Activated CD4-positive, alpha-beta T cell treated with anti-CD3 and anti-CD28 coated beads, Interleukin-10, Interleukin-2, amounts not matched to agents 100 ng/mL and 50 ng/mL, durations not matched to agents 16 hours and 8 hours (primary cell): Measurements from ENCODE around the gene GPR75.
"Not testable (repeated sequence)": the region's sequence is repeated elsewhere in the genome, so short reads cannot be mapped to it uniquely, and the experiment has no call there.

Source experiments
- DNase-seq: peaks from one replicate; pipeline ENCODE4 v3.0.0-alpha.2; 2020

GPR75 gene

DNA sequence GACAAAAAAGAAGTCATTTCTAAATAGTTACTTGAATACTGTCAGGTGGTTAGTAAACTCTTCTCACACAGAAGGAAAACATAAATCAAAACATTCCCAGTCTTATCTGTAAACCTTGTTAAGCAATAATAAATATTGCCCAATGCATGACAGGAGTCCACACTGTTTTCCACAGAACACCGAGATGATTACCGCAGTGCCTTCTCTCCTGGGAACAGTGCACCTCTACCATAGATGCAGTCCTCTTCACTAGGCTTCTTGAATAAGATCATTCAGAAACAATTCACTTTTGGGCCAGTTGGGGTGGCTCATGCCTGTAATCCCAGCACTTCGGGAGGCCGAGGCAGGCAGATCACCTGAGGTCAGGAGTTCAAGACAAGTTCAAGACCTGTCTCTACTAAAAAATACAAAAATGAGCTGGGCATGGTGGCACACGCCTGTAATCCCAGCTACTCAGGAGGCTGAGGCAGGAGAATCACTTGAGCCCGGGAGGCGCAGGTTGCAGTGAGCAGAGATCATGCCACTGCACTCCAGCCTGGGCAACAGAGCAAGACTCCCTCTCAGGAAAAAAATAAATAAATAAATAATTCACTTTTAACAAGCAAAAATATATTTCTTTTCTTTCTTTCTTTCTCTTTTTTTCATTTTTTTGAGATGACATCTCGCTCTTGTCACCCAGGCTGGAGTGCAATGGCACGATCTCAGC, 8.6 kb downstream of the GPR75 start:
- not testable (repeated sequence) for DNase-seq

DNA sequence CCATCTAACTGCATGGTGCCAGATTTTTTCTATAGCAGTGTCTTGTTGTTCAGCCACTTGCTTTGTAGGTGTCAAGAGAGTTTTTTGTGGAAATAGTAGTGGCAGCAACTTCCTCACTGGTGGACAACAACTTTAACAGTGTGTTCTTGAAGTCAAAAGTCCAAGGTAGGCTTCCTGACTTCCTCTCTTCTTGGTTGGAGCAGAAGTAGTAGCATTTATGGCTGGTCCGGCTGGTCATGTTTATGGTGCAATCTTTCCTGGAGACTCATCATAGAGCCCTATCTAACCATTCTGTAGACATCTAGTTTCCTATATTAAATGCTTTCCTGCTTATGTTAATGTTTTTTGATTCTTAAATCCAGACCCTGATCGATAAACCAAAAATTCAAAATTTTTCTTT, 11.7 kb downstream of the GPR75 start:
- no peak for DNase-seq

DNA sequence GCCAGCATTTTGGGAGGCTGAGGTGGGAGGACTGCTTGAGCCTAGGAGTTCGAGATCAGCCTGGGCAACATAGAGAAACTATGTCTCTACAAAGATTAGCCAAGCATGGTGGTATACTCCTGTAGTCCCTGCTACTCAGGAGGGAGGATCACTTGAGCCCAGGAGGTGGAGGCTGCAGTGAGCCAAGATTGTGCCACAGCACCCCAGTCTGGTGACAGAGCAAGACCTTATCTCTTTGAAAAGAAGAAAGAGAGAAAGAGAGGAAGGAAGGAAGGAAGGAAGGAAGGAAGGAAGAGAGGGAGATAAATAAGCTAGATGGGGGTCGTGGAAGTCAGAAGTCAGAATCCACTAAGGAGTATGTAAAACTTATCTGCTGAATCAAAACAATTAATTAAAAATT, 16.2 kb downstream of the GPR75 start:
- no peak for DNase-seq

DNA sequence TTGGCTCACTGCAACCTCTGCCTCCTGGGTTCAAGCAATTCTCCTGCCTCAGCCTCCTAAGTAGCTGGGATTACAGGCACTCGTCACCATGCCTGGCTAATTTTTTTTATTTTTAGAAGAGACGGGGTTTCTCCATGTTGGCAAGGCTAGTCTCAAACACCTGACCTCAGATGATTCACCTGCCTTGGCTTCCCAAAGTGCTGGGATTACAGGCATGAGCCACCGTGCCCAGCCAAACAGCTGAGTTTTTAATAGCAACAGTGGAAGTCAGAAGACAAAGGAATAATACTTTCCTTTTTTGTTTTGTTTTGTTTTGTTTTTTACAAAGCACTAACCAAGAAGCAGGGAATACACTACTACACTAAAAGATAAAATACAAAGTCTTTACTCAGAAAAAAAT, 16.9 kb downstream of the GPR75 start:
- no peak for DNase-seq

DNA sequence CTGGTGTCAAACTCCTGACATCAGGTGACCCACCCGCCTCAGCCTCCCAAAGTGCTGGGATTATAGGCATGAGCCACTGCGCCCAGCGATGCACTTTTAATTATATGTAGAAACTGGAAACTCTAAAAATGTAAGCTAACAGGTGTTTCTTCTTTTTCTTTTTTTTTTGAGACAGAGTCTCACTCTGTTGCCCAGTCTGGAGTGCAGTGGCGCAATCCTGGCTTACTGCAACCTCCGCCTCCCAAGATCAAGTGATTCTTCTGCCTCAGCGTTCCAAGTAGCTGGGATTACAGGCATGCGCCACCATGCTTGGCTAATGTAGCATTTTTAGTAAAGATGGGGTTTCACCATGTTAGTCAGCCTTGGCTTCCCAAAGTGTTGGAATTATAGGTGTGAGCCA, 18.1 kb downstream of the GPR75 start:
- DNase-seq: not testable (repeated sequence)

DNA sequence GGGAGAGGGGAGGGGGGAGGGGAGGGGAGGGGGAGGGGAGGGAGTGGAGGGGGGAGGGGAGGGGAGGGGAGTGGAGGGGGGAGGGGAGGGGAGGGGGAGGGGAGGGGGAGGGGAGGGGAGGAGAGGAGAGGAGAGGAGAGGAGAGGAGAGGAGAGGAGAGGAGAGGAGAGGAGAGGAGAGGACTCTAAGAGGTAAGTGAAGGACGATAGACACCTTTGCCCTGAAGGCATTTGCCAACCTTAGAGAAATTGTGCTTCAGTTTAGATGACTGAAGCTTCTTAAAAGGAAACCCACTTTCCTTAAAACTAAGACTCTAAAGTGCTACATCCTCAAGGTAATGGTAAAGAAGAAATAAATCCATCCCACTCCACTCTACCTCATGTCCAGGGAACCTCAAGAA, 19.2 kb downstream of the GPR75 start:
- DNase-seq: no peak

DNA sequence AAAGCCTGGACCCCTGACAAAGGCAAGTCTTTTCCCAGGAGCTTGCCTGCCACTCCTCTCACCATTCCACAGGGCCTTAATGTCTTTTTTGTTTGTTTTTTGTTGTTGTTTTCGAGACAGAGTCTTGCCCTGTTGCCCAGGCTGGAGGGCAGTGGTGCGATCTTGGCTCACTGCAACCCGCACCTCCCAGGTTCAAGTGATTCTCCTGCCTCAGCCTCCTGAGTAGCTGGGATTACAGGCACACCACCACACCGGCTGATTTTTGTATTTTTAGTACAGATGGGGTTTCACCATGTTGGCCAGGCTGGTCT, 29.8 kb downstream of the GPR75 start:
- DNase-seq: not testable (repeated sequence)

DNA sequence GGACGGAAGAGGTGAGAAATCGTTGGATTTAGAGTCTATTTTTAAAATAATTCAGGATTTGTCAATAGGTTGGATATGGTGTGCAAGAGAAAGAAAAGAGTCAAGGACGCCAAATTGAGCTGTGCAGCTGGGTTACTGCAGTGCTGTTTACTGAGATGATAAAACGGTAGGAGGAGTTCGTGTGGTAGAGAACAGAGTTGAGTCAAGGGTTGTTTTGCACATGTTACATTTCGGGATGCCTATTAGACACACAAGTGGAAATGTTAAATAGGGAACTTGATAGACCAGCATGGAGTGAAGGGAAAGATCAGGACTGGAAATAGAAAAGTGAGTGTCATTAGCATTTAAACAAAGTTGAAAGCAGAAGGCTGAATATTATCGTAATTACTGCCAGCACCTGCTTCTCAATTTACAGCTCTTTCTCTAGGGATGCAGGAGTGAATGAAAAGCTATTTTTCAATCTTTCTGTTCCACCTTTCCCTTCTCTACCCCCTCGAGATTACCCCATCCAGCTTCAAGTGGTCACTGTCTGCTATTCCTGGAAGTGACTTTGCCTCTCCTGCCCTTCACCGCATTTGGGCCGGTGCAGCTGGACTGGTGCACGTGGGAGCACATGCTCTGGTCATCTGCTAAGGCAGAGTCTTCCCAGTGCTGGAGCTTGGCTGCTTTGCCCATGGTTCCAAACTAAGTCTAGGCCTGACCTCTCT, 30.3 kb downstream of the GPR75 start:
- no peak for DNase-seq

DNA sequence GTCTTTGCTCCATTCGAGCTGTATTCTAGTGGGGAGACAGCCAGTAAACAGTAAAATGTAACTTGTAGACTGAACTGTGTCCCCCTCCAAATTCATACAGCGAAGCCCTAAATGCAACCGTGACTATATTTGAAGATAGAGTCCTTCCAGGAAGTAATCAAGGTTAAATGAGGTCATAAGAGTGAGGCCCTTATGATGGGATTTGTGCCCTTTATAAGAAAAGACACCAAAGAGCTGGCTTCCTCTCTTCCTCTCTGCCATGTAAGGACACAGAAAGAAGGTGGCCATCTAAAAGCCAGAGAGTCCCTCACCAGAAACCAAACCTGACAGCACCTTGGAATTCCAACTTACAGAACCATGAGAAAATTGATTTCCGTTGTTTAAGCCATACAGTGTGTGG, 31.4 kb downstream of the GPR75 start:
- DNase-seq: no peak

DNA sequence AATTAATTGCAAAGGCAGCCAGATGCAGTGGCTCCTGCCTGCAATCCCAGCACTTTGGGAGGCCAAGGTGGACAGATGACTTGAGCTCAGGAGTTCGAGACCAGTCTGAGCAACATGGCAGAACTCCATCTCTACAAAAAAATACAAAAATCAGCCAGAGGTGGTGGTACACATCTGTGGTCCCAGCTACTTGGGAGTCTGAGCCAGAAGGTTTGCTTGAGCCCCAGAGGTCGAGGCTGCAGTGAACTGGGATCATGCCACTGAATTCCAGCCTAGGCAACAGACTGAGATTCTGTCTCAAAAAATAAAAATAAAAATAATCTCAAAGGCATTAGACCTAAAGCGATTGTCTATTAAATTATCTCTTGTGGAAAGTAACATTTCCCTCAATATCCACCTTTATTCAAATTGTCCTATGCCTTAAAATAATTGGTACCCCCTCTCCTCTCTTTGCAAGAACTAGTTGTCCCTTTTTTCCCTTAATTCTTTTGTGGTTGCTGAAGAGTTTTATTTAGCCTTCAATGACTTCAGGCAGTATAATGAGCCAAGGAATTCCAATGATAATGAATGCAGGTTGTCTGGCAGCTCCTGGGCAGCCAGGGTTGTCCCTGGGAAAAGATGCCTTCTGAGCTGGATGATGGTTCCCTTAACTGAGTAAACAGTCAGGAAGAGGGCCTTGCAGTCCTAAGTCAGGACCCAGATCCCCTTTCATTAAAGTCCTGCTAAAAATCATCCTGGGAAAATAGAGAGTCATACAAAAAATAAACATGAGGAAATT, 32.2 kb downstream of the GPR75 start:
- DNase-seq: no peak

DNA sequence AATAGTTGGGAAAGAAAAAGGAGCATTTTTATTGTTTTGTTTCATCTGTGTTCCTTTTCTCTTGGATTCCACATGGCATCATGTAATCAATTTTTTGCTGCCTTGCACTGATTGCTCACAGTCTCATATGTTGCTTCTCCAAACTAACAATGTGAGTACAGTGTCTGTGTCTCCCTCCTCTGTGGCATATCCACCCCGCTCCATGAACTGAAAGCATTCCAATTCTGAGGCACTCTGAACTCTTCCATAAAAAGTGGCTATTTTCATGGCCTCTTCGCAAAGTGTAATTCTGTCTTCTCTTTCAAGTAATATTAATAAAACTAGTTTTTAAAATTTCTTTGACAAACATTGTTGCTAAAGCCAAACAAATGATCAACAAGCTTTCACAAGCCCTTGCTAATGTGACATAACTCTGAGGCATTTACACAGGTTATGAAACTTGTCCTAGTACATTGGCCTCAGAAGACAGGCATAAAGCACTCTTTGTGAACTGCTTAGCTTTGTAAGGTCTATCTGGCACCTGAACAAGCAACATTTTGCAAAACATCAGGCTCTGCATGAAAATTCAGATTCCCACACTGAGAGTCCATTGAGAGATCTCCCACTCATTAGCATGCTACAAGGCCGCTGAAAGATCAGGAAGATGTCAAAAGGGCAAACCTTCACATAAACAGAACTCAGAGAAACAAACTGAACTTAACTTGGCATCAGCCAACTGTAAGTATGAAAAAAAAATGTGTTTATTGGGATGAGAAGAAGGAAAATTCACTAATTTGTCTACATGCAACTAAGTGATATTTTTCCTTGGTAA, 33.0 kb downstream of the GPR75 start:
- DNase-seq: no peak

DNA sequence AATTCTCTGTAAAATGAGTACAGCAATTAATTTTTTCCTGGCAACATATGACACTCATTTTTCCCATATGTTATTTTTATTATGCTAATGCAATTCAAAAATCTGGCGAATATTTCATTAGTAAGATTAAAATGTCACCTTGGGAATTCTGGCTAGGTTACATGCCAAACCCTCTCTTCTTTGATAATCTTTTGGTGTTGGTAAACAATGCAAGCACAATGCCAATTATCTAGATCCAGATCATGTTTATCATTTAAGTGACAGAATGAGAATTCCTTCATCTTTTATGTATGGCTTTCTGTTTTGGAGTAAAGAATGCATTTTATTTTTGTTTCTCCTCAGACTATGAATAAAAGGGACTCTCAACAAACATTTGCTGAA, 33.7 kb downstream of the GPR75 start:
- DNase-seq: no peak

DNA sequence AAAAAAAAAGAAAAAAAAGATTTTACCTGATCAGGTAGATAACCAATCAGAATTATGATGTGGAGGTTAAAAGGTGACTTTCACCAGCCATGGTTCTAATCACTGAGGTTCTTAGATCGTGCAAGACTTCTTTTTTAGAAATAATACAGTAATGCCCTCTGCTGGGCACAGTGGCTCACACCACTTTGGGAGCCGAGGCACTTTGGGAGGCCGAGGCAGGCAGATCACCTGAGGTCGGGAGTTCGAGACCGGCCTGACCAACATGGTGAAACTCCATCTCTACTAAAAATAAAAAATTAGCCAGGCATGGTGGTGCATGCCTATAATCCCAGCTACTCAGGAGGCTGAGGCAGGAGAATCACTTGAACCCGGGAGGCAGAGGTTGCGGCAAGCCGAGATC, 36.1 kb downstream of the GPR75 start:
- DNase-seq: peak; percentile 36

DNA sequence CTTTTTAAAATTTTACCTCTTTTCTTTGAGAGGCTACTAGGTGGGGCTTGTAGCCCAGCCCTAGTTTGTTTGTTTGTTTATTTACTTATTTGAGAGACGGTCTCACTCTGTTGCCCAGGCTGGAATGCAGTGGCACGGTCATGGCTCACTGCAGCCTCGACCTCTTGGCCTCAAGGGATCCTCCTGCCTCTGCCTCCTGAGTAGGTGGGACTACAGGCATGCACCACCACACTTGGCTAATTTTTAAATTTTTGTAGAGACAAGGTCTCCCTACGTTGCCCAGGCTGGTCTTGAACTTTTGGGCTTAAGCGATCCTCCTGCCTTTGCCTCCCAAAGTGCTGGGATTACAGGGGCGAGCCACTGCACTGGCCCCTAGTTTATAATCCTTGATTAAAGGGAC, 38.0 kb downstream of the GPR75 start:
- no peak for DNase-seq

DNA sequence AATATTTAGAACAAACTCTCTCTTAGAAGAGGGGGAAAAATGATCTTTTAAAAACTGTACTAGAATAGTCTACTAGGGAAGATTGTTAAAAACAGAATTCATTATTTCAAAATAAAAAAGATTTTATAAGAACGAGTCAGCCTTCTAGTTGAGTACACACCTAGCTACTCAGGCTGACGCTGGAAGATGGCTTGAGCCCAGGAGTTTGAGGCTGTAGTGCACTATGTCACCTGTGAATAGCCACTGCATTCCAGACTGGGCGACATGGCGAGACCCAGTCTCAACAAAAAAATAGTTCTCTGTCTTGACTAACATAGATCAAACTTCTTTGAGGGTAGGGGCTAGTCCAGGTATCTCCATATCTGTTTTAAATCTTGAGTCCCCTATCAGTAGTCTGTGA, 39.1 kb downstream of the GPR75 start:
- DNase-seq: no peak

DNA sequence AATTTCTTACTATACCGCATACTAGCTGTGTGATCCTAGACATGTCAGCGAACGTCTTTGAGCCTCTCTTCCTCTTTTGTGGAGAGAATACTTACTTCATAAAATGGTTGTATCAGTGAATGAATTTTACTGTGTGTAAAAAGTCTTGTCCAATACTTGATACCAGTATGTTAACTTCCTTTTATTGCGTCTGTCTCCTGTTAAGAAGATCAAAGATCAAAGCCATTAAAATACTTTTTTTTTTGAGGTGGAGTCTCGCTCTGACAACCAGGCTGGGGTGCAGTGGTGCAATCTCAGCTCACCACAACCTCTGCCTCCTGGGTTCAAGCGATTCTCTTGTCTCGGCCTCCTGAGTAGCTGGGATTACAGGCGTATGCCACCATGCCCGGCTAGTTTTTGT, 39.7 kb downstream of the GPR75 start:
- DNase-seq: no peak

DNA sequence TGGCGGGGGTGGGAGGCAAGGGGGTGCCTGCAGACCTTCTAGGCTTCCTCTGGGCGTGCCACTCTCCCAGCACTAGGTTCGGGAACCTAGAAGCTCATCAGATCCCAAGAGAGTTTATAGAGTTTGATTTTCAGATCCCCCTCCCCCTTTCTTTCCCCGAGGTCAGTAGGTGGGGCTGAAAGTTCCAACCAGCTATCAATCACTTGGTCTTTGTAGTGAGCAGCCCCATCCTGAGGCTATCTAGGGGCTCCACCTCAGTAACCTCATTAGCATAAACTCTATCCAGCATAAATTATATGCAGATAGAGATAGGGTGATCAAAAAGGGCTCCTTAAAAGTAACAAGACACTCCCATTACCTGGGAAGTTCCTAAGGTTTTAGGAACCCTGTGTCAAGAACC, 40.1 kb downstream of the GPR75 start:
- DNase-seq: no peak

DNA sequence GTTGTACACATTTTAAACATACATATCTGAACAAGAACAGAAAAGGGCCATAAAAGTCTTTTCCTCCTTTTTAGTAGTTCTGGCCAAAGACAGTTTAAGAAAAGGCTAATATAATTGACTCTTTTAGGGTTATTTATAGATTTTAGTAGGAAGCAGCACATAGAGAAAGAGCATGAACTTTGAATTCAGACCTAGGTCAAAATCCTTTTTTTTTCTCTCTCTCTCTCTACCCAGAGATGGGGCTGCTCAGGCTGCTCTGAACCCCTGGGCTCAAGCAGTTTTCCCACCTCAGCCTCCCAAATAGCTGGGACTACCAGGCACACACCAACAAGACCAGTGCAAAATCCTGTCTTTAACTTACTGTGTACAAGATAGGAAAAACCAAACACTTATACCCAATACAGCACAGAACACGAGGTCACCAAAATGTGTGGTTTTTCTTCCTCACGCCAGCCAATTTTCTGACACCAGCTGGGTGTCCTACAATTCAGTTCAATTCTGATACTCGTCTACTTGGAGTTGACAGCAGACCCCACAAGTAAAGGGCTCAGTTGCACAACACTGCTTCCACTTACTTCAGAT, 40.8 kb downstream of the GPR75 start:
- no peak for DNase-seq

DNA sequence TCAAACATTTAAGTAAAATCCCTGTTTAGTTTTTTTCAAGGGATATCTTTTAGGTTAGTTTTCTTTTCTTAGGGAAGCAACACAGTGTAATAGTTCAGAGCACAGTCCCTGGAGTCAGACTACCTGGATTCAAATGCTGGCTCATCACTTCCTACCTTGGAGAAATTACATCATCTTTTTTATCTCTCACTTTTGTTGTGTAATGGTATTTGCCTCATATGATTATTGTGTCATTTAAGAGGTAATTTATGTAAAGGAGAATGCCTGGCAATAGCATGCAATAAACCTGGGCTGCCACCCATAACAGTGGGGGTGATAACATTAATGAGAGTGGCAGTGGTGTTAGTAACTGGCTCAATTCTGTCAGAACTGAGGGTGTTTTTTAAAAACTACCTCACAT, 46.6 kb downstream of the GPR75 start:
- no peak for DNase-seq

DNA sequence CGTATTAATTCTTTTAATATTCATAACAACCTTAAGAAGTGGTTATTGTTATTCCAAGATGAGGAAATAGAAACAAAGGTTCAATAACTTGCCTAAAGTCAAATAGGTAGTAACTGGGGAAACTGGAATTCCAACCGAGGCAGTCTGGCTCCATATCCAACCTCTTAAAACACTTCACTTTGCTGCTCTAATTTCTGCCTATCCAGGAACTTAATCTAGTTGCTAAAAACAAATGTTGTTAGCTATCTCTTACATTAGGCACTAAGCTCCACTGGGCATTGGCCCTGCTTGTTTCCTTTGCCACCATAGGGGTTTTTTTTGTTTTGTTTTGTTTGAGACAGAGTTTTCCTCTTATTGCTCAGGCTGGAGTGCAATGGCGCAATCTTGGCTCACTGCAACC, 48.2 kb downstream of the GPR75 start:
- DNase-seq: no peak
